Activated CD8-positive, alpha-beta T cell treated with anti-CD3 and anti-CD28 coated beads, Interleukin-2, amount 10 ng/mL, durations not matched to agents 7 days and 5 days (primary cell): ENCODE results near the gene CLEC3B. TPM values are rescaled to one million over a fixed set of nuclear protein-coding genes. Genes with fewer than 3 reads are reported as not detected.

Experiments
- ATAC-seq: fragments of 150-1000 bp; cut with Tn5 transposase; one replicate; pipeline ENCODE4 v1.10.0; 2021; ENCODE audit warnings: moderate library complexity
- CTCF ChIA-PET: fragments of 350-600 bp; sonication (Branson Sonifier 250); formaldehyde crosslinking; loops from one replicate; lab custom pipeline; 2021; ENCODE audit warnings: antibody characterized with exemption; lab: Charles Lee
- POLR2A ChIA-PET: fragments of 350-600 bp; sonication (Branson Sonifier 250); formaldehyde crosslinking; loops from one replicate; lab custom pipeline; 2021; ENCODE audit warnings: antibody characterized with exemption; lab: Charles Lee
- DNase-seq: peaks from one replicate; pipeline ENCODE4 v3.0.0-alpha.2; 2020
- H3K27ac Mint-ChIP-seq: one replicate; pipeline ENCODE4 v1.8.0; 2021; ENCODE audit warnings: mild to moderate bottlenecking, mixed read lengths
- H3K27me3 Mint-ChIP-seq: one replicate; pipeline ENCODE4 v1.8.0; 2021; ENCODE audit warnings: low read depth, mixed read lengths
- H3K36me3 Mint-ChIP-seq: one replicate; pipeline ENCODE4 v1.8.0; 2021; ENCODE audit warnings: low read depth, mixed read lengths
- H3K4me1 Mint-ChIP-seq: one replicate; pipeline ENCODE4 v1.8.0; 2021; ENCODE audit warnings: low read depth, mixed read lengths
- H3K4me3 Mint-ChIP-seq: one replicate; pipeline ENCODE4 v1.8.0; 2021; ENCODE audit warnings: mild to moderate bottlenecking, mixed read lengths
- H3K9me3 Mint-ChIP-seq: one replicate; pipeline ENCODE4 v1.8.0; 2022; ENCODE audit warnings: mixed read lengths; ENCODE audit not compliant: insufficient read depth
- total RNA-seq, 2 experiments: library from RNA; stranded (reverse); gene quantifications; one replicate each; pipeline ENCODE4 v1.2.3, GENCODE V29; 2021

CLEC3B gene
- total RNA-seq, 2 experiments from 2014 or later = 0.29 TPM

GRCh38 chr3:45084361-45084760 is 58.3 kb downstream of the CLEC3B start:
- Mint-ChIP-seq H3K36me3 (peaks cover 58% of the 10 kb centered on the region), H3K9me3 (peaks cover 4% of the 10 kb centered on the region), H3K4me3 (no peak overlapping the region), H3K4me1 (peaks cover 3% of the 10 kb centered on the region), H3K27me3 (peaks cover 14% of the 10 kb centered on the region), H3K27ac (no peak overlapping the region)
- CTCF ChIA-PET = interaction anchor here (1.0 to 1.2 kb wide), 2 partner anchors 126 to 575 kb away, joined by 3 read pairs; no protein-coding TSS in a partner anchor
- DNase-seq = no peak
- POLR2A ChIA-PET = no interaction called here
- ATAC-seq = no peak

- POLR2A ChIA-PET = no interaction called here
Observed at GRCh38 chr3:45084820-45085816, 59.0 kb downstream of the CLEC3B start.

More at GRCh38 chr3:45084820-45085816, 59.0 kb downstream of the CLEC3B start:
- H3K27ac Mint-ChIP-seq = no peak overlapping the region
- DNase-seq (no peak), ATAC-seq (no peak)
- CTCF ChIA-PET = interaction anchor here (1.2 kb wide), 1 partner anchor 575 kb away, joined by 3 read pairs; no protein-coding TSS in a partner anchor
- H3K9me3 Mint-ChIP-seq = peaks cover 1% of the 10 kb centered on the region
- peaks cover 10% of the 10 kb centered on the region for H3K27me3 Mint-ChIP-seq
- H3K4me1 Mint-ChIP-seq = peaks cover 3% of the 10 kb centered on the region
- peaks cover 61% of the 10 kb centered on the region for H3K36me3 Mint-ChIP-seq
- no peak overlapping the region for H3K4me3 Mint-ChIP-seq

Other genes starting within 250 kb of the CLEC3B start
- gene TMEM42, start 164.4 kb upstream of the CLEC3B start, total RNA-seq = 1 to 10 TPM; 8.4 TPM
- gene TGM4, start 151.7 kb upstream of the CLEC3B start, total RNA-seq = not detected
- gene ZDHHC3, start 50.1 kb upstream of the CLEC3B start, total RNA-seq = 10 to 100 TPM; 62.3 to 71.3 TPM
- 10 to 100 TPM; 49.5 to 50.1 TPM for gene EXOSC7, start 50.1 kb upstream of the CLEC3B start, total RNA-seq
- gene CDCP1, start 120.1 kb downstream of the CLEC3B start, total RNA-seq = 10 to 100 TPM; 16.4 to 17.7 TPM
- under 1 TPM; 0.13 to 0.24 TPM for gene TMEM158, start 200.0 kb downstream of the CLEC3B start, total RNA-seq